ENCODE data around the gene XXYLT1. TPM values are rescaled to one million over a fixed set of nuclear protein-coding genes. Genes with fewer than 3 reads are reported as not detected.

The XXYLT1 gene
- total and polyA plus RNA-seq, 9 of the 15 experiments (the other 6 are each of a cell fraction or from before 2014, with no cell fraction given): 1.9 to 18.9 (median 15.0) TPM

GRCh38 chr3:195140816-195141793, 129.9 kb downstream of the XXYLT1 start (continued):
- TF ChIP-seq ZFX (CRISPR knock-in tag; IDR thresholded peaks at IDR 0.05): peak; percentile 79
- TF ChIP-seq ZNF696 (CRISPR knock-in tag; conservative IDR thresholded peaks at IDR 0.05): no peak
- TF ChIP-seq SMARCE1 (IDR thresholded peaks at IDR 0.05): peak; percentile 90
- peak; percentile 84 for TF ChIP-seq SMAD4 (CRISPR knock-in tag; conservative IDR thresholded peaks at IDR 0.05)
- peak; percentile 61 for TF ChIP-seq MGA (IDR thresholded peaks at IDR 0.05)
- peak; percentile 77 for TF ChIP-seq MECOM (CRISPR knock-in tag; IDR thresholded peaks at IDR 0.05)
- TF ChIP-seq ZNF639 (CRISPR knock-in tag; conservative IDR thresholded peaks at IDR 0.05 in 1 of 2, IDR thresholded peaks at IDR 0.05 in 1 of 2): peak in 1 of 2 experiments; percentile 60; a peak in 1 of 4 replicates

Data from K562 (cell line).